ENCODE data around the gene ELAVL4. TPM values are rescaled to one million over a fixed set of nuclear protein-coding genes. Genes with fewer than 3 reads are reported as not detected.

Gene ELAVL4
- total and polyA plus RNA-seq, 8 donors: 0.60 to 10.3 (median 1.4) TPM

GRCh38 chr1:50080904-50081586, 27.7 kb upstream of the ELAVL4 start:
- FAIRE-seq: no peak
- peak in 1 of 6 donors; percentile 10 for DNase-seq

GRCh38 chr1:50084389-50084788, 24.3 kb upstream of the ELAVL4 start:
- WGBS, 2 donors: 52 to 53% methylated on average over 1 of the region's 1 CpG
- no peak for TF ChIP-seq CTCF (IDR thresholded peaks at IDR 0.05)
- intact Hi-C loops (cut with DNase I): no loop called here
- DNase-seq (no peak), FAIRE-seq (no peak), ATAC-seq (no peak)
- Histone ChIP-seq H3K4me1 (no peaks in the 10 kb centered on the region), H3K4me3 (no peak overlapping the region), H3K9me3 (no peaks in the 10 kb centered on the region), H3K27ac (no peak overlapping the region), H3K36me3 (no peaks in the 10 kb centered on the region), H3K27me3 (no peaks in the 10 kb centered on the region)

More at GRCh38 chr1:50080904-50081586, 27.7 kb upstream of the ELAVL4 start:
- 54 to 55% methylated on average over 3 of the region's 3 CpGs for WGBS, 2 donors
- intact Hi-C loops (cut with DNase I): no loop called here
- Histone ChIP-seq H3K27me3 (no peaks in the 10 kb centered on the region), H3K9me3 (no peaks in the 10 kb centered on the region), H3K27ac (no peak overlapping the region), H3K4me3 (no peak overlapping the region), H3K4me1 (no peaks in the 10 kb centered on the region), H3K36me3 (no peaks in the 10 kb centered on the region)
- TF ChIP-seq CTCF (IDR thresholded peaks at IDR 0.05): no peak
- ATAC-seq: peak in 1 of 4 donors; percentile 47

GRCh38 chr1:50091068-50091467, 17.7 kb upstream of the ELAVL4 start:
- Histone ChIP-seq H3K27ac (no peak overlapping the region), H3K27me3 (no peaks in the 10 kb centered on the region), H3K36me3 (no peaks in the 10 kb centered on the region), H3K4me1 (no peaks in the 10 kb centered on the region), H3K4me3 (no peak overlapping the region), H3K9me3 (no peaks in the 10 kb centered on the region)
- FAIRE-seq: no peak
- intact Hi-C loops (cut with DNase I): no loop called here
- 74 to 81% methylated on average over 9 of the region's 9 CpGs for WGBS, 2 donors
- no peak for DNase-seq
- no peak for ATAC-seq
- no peak for TF ChIP-seq CTCF (IDR thresholded peaks at IDR 0.05)

GRCh38 chr1:50095716-50096115, 13.0 kb upstream of the ELAVL4 start:
- no peak overlapping the region for H3K4me3 ChIP-seq
- FAIRE-seq (no peak), ATAC-seq (no peak), DNase-seq (no peak)
- H3K27ac ChIP-seq: no peak overlapping the region
- WGBS, 2 donors: 75 to 81% methylated on average over 3 of the region's 3 CpGs
- H3K27me3 ChIP-seq: no peaks in the 10 kb centered on the region
- intact Hi-C loops (cut with DNase I): no loop called here
- H3K36me3 ChIP-seq: no peaks in the 10 kb centered on the region
- no peaks in the 10 kb centered on the region for H3K4me1 ChIP-seq
- no peak for TF ChIP-seq CTCF (IDR thresholded peaks at IDR 0.05)
- no peaks in the 10 kb centered on the region for H3K9me3 ChIP-seq

GRCh38 chr1:50097021-50097679, 11.6 kb upstream of the ELAVL4 start:
- TF ChIP-seq CTCF (IDR thresholded peaks at IDR 0.05): no peak
- H3K4me3 ChIP-seq: no peak overlapping the region
- DNase-seq: no peak
- intact Hi-C loops (cut with DNase I): no loop called here
- H3K27ac ChIP-seq: peak overlapping the region in 2 of 4 donors; percentile 10 to 19
- peaks cover 0 to 3% (median 0%) of the 10 kb centered on the region in 4 donors for H3K27me3 ChIP-seq
- no peaks in the 10 kb centered on the region for H3K9me3 ChIP-seq
- WGBS, 2 donors: 89 to 90% methylated on average over 2 of the region's 2 CpGs
- ATAC-seq: peak in 2 of 4 donors; percentile 40 to 63
- no peak for FAIRE-seq
- no peaks in the 10 kb centered on the region for H3K4me1 ChIP-seq
- no peaks in the 10 kb centered on the region for H3K36me3 ChIP-seq
